SU-DHL-6 (cell line): ENCODE measurements around the gene ARMC10.
"Not testable (repeated sequence)": the region's sequence is repeated elsewhere in the genome, so short reads cannot be mapped to it uniquely, and the experiment has no call there.

ENCODE experiments used
- H2AFZ ChIP-seq: fragments of 200-600 bp; sonication (generic); 2 replicates; pipeline ENCODE4 v1.6.1; 2014; ENCODE audit warnings: low read depth, mild to moderate bottlenecking, moderate library complexity, mixed read lengths, antibody characterized with exemption, low read length; ENCODE audit not compliant: severe bottlenecking
- H3F3A ChIP-seq: fragments of 200-600 bp; shearing (Covaris generic); 2 replicates; pipeline ENCODE4 v1.6.0; 2016; ENCODE audit warnings: antibody characterized with exemption, mild to moderate bottlenecking; ENCODE audit not compliant: insufficient read depth
- H3K27ac ChIP-seq: fragments of 200-600 bp; sonication (generic); 2 replicates; pipeline ENCODE4 v1.5.1; 2016; ENCODE audit warnings: low read depth, mild to moderate bottlenecking, low read length, moderate library complexity, mixed read lengths
- H3K27me3 ChIP-seq: fragments of 200-600 bp; sonication (generic), shearing (Covaris generic); 2 replicates; pipeline ENCODE4 v1.6.0; 2014; ENCODE audit warnings: mild to moderate bottlenecking, low read length
- H3K36me3 ChIP-seq: fragments of 200-600 bp; sonication (generic); 2 replicates; pipeline ENCODE4 v1.6.1; 2014; ENCODE audit warnings: mild to moderate bottlenecking, low read length, mixed read lengths
- H3K4me2 ChIP-seq: fragments of 300-600, 200-600 bp; shearing (Covaris generic), sonication (generic); 2 replicates; pipeline ENCODE4 v1.6.0; 2014; ENCODE audit warnings: low read length, low read depth, mild to moderate bottlenecking; ENCODE audit not compliant: poor library complexity, severe bottlenecking
- H3K4me3 ChIP-seq: fragments of 200-600 bp; sonication (generic); 2 replicates; pipeline ENCODE4 v1.5.1; 2014; ENCODE audit warnings: antibody characterized with exemption, low read length, mild to moderate bottlenecking, mixed read lengths; ENCODE audit not compliant: insufficient read depth, poor library complexity, severe bottlenecking
- H3K79me2 ChIP-seq: fragments of 200-600 bp; sonication (generic); 2 replicates; pipeline ENCODE4 v1.6.1; 2014; ENCODE audit warnings: mild to moderate bottlenecking, low read length, moderate library complexity; ENCODE audit not compliant: insufficient read depth
- H3K9ac ChIP-seq: fragments of 200-600 bp; sonication (generic); 2 replicates; pipeline ENCODE4 v1.7.0; 2014; ENCODE audit warnings: mild to moderate bottlenecking, low read length
- H3K9me2 ChIP-seq: fragments of 200-600 bp; sonication (generic); replicated peaks from 2 replicates; pipeline ENCODE4 v1.6.1; 2014; ENCODE audit warnings: low read length; ENCODE audit not compliant: insufficient read depth
- H3K9me3 ChIP-seq: fragments of 200-600 bp; sonication (generic); 2 replicates; pipeline ENCODE4 v1.6.1; 2014; ENCODE audit warnings: low read length, mixed read lengths; ENCODE audit not compliant: insufficient read depth
- H4K20me1 ChIP-seq: fragments of 200-600 bp; sonication (generic); 2 replicates; pipeline ENCODE4 v1.6.1; 2014; ENCODE audit warnings: low read depth, mild to moderate bottlenecking, antibody characterized with exemption, low read length, moderate library complexity, mixed read lengths
- EZH2phosphoT487 ChIP-seq: fragments of 200-600 bp; sonication (generic), shearing (Covaris generic); conservative IDR thresholded peaks from 2 replicates; pipeline ENCODE4 v1.6.1; 2018; ENCODE audit warnings: mild to moderate bottlenecking, antibody characterized with exemption, low read length, moderate library complexity, mixed read lengths
- TF ChIP-seq, protein P1 (sequence below): fragments of 200-600 bp; sonication (generic); IDR thresholded peaks from one replicate; pipeline ENCODE4 v1.5.1; 2017; ENCODE audit warnings: antibody characterized with exemption, mild to moderate bottlenecking, low read length, moderate library complexity; ENCODE audit not compliant: insufficient read depth, poor library complexity, severe bottlenecking

The ARMC10 gene

DNA sequence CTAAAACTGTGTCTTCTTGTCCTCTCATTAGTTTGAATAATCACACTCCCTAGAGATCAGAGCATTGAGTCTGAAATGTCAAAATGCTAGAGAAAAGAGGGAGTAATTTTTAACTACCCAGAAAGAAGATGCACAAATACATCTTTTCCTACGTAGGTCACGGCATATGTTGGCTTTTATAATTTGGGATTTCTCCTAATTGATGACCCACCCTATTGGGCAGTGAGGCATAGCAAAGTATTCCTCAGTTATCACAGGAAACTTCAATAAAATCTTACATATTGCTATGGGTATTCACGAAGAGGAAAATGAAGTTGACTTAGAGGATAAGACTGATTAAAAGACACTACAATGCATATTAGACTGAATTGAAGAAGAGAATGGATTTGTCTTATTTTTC, 25.4 kb downstream of the ARMC10 start:
- Histone ChIP-seq H3K27me3 (no peaks in the 10 kb centered on the region), H3K4me3 (no peak overlapping the region), H3K9me2 (no peaks in the 10 kb centered on the region), H2AFZ (no peak overlapping the region), H4K20me1 (no peaks in the 10 kb centered on the region), H3K36me3 (peaks cover 13% of the 10 kb centered on the region; the same call in 1 of the 2 replicates), H3K4me2 (no peak overlapping the region), H3K27ac (no peak overlapping the region), H3F3A (no peaks in the 10 kb centered on the region), H3K79me2 (no peaks in the 10 kb centered on the region), H3K9ac (no peak overlapping the region), H3K9me3 (no peaks in the 10 kb centered on the region)
- no peak for TF ChIP-seq EZH2phosphoT487
- TF ChIP-seq, protein P1, sequence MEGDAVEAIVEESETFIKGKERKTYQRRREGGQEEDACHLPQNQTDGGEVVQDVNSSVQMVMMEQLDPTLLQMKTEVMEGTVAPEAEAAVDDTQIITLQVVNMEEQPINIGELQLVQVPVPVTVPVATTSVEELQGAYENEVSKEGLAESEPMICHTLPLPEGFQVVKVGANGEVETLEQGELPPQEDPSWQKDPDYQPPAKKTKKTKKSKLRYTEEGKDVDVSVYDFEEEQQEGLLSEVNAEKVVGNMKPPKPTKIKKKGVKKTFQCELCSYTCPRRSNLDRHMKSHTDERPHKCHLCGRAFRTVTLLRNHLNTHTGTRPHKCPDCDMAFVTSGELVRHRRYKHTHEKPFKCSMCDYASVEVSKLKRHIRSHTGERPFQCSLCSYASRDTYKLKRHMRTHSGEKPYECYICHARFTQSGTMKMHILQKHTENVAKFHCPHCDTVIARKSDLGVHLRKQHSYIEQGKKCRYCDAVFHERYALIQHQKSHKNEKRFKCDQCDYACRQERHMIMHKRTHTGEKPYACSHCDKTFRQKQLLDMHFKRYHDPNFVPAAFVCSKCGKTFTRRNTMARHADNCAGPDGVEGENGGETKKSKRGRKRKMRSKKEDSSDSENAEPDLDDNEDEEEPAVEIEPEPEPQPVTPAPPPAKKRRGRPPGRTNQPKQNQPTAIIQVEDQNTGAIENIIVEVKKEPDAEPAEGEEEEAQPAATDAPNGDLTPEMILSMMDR: no peak

GRCh38 chr7:103101543-103101942, 26.6 kb downstream of the ARMC10 start:
- Histone ChIP-seq H3F3A (no peaks in the 10 kb centered on the region), H3K9me2 (no peaks in the 10 kb centered on the region), H3K36me3 (peaks cover 13% of the 10 kb centered on the region; the same call in 1 of the 2 replicates), H3K9ac (no peak overlapping the region), H3K27me3 (no peaks in the 10 kb centered on the region), H2AFZ (no peak overlapping the region), H3K4me2 (no peak overlapping the region), H3K79me2 (no peaks in the 10 kb centered on the region), H3K4me3 (no peak overlapping the region), H4K20me1 (no peaks in the 10 kb centered on the region), H3K9me3 (no peaks in the 10 kb centered on the region), H3K27ac (no peak overlapping the region)
- TF ChIP-seq, protein P1: no peak
- no peak for TF ChIP-seq EZH2phosphoT487

DNA sequence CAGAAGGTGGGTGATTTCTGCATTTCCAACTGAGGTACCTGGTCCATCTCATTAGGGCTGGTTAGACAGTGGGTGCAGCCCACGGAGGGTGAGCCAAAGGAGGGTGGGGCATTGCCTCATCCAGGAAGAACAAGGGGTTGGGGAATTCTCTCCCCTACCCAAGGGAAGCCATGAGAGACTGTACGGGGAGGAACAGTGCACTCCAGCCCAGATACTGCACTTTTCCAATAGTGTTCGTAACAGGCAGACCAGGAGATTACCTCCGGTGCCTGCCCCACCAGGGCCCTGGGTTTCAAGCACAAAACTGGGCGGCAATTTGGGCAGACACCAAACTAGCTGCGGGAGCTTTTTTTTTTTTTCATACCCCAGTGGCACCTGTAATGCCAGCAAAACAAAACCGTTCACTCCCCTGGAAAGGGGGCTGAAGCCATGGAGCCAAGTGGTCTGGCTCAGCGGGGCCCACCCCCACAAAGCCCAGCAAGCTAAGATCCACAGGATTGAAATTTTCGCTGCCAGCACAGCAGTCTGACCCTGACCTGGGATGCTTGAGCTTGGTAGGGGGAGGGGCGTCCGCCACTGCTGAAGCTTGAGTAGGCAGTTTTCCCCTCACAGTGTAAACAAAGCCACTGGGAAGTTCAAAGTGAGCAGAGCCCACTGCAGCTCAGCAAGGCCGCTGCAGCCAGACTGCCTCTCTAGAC, 31.2 kb downstream of the ARMC10 start:
- H2AFZ ChIP-seq: no peak overlapping the region
- no peak overlapping the region for H3K27ac ChIP-seq
- no peaks in the 10 kb centered on the region for H3K9me2 ChIP-seq
- no peaks in the 10 kb centered on the region for H3K27me3 ChIP-seq
- H4K20me1 ChIP-seq: no peaks in the 10 kb centered on the region
- H3K36me3 ChIP-seq: peaks cover 11% of the 10 kb centered on the region; the same call in 1 of the 2 replicates
- H3K4me3 ChIP-seq: no peak overlapping the region
- no peaks in the 10 kb centered on the region for H3F3A ChIP-seq
- no peak overlapping the region for H3K9ac ChIP-seq
- no peaks in the 10 kb centered on the region for H3K79me2 ChIP-seq
- H3K9me3 ChIP-seq: no peaks in the 10 kb centered on the region
- TF ChIP-seq, protein P1: no peak
- no peak for TF ChIP-seq EZH2phosphoT487
- no peak overlapping the region for H3K4me2 ChIP-seq

DNA sequence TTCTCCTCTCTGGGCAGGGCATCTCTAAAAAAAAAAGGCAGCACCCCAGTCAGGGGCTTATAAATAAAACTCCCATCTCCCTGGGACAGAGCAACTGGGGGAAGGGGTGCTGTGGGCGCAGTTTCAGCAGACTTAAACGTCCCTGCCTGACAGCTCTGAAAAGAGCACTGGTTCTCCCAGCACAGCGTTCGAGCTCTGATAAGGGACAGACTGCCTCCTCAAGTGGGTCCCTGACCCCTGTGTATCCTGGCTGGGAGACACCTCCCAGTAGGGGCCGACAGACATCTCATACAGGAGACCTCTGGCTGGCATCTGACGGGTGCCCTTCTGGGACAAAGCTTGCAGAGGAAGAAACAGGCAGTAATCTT, 31.7 kb downstream of the ARMC10 start:
- H3K27ac ChIP-seq, H3K4me3 ChIP-seq, H3K9ac ChIP-seq, H3K4me2 ChIP-seq, H3K9me3 ChIP-seq, H4K20me1 ChIP-seq, H3F3A ChIP-seq, H3K9me2 ChIP-seq, H2AFZ ChIP-seq, H3K79me2 ChIP-seq, H3K27me3 ChIP-seq: not testable (repeated sequence)
- H3K36me3 ChIP-seq: peaks cover 11% of the 10 kb centered on the region; the same call in 1 of the 2 replicates
